ENCODE measurements around the gene NAALADL2.

GRCh38 chr3:175662815-175663214 lies 803.7 kb downstream of the NAALADL2 start:
- no peak for TF ChIP-seq CTCF (conservative IDR thresholded peaks at IDR 0.05)
- TF ChIP-seq ZFX (IDR thresholded peaks at IDR 0.05): no peak
